NT2/D1 (cell line): ENCODE results near the gene BEGAIN.

Experiments
- DNase-seq: peaks from one replicate; pipeline ENCODE4 v3.0.0-alpha.2; 2011; ENCODE audit warnings: low read depth, low spot score
- H3K27me3 ChIP-seq: 2 replicates; pipeline ENCODE4 v1.6.0; 2011; ENCODE audit warnings: mild to moderate bottlenecking; ENCODE audit not compliant: insufficient read length, insufficient read depth
- H3K36me3 ChIP-seq: 2 replicates; pipeline ENCODE4 v1.6.1; 2011; ENCODE audit warnings: mild to moderate bottlenecking, low read length, mixed read lengths; ENCODE audit not compliant: insufficient read depth, insufficient read length
- H3K4me1 ChIP-seq: 2 replicates; pipeline ENCODE4 v1.5.1; 2011; ENCODE audit not compliant: insufficient read depth, insufficient read length
- H3K4me3 ChIP-seq: 2 replicates; pipeline ENCODE4 v1.5.1; 2011; ENCODE audit warnings: low read depth; ENCODE audit not compliant: insufficient read length
- H3K9ac ChIP-seq: 2 replicates; pipeline ENCODE4 v1.6.0; 2011; ENCODE audit warnings: low read depth; ENCODE audit not compliant: insufficient read length
- H3K9me3 ChIP-seq: 2 replicates; pipeline ENCODE4 v1.5.1; 2011; ENCODE audit warnings: mild to moderate bottlenecking, low read length; ENCODE audit not compliant: insufficient read depth
- SUZ12 ChIP-seq: IDR thresholded peaks from 2 replicates; pipeline ENCODE4 v1.6.1; 2011; ENCODE audit not compliant: insufficient read length, insufficient read depth; ENCODE audit errors: extremely low read depth
- YY1 ChIP-seq: IDR thresholded peaks from 2 replicates; pipeline ENCODE4 v1.6.1; 2011; ENCODE audit not compliant: insufficient read length, insufficient read depth
- ZNF274 ChIP-seq: IDR thresholded peaks from 2 replicates; pipeline ENCODE4 v1.6.1; 2011; ENCODE audit warnings: mild to moderate bottlenecking, low read depth, low read length

The BEGAIN gene

GRCh38 chr14:100532906-100533655 is 54.1 kb downstream of the BEGAIN start:
- Histone ChIP-seq H3K27me3 (no peaks in the 10 kb centered on the region), H3K9ac (no peak overlapping the region), H3K4me3 (no peak overlapping the region), H3K36me3 (no peaks in the 10 kb centered on the region), H3K4me1 (peaks cover 15% of the 10 kb centered on the region), H3K9me3 (no peaks in the 10 kb centered on the region)
- TF ChIP-seq ZNF274: no peak
- TF ChIP-seq YY1: no peak
- no peak for TF ChIP-seq SUZ12
- no peak for DNase-seq

- DNase-seq: no peak
- Histone ChIP-seq H3K9ac (no peak overlapping the region), H3K9me3 (no peaks in the 10 kb centered on the region), H3K36me3 (no peaks in the 10 kb centered on the region), H3K27me3 (no peaks in the 10 kb centered on the region), H3K4me3 (no peak overlapping the region), H3K4me1 (peaks cover 15% of the 10 kb centered on the region)
- TF ChIP-seq ZNF274 (no peak), SUZ12 (no peak), YY1 (no peak)
Observed at GRCh38 chr14:100532154-100532861, 54.9 kb downstream of the BEGAIN start.

GRCh38 chr14:100531152-100532121 is 55.8 kb downstream of the BEGAIN start:
- Histone ChIP-seq H3K9me3 (no peaks in the 10 kb centered on the region), H3K4me3 (no peak overlapping the region), H3K9ac (no peak overlapping the region), H3K4me1 (peaks cover 15% of the 10 kb centered on the region), H3K36me3 (peaks cover 7% of the 10 kb centered on the region), H3K27me3 (no peaks in the 10 kb centered on the region)
- no peak for TF ChIP-seq YY1
- TF ChIP-seq SUZ12: no peak
- TF ChIP-seq ZNF274: no peak
- no peak for DNase-seq

GRCh38 chr14:100530270-100531072 is 56.7 kb downstream of the BEGAIN start:
- Histone ChIP-seq H3K4me1 (peaks cover 15% of the 10 kb centered on the region), H3K4me3 (no peak overlapping the region), H3K27me3 (no peaks in the 10 kb centered on the region), H3K9ac (no peak overlapping the region), H3K36me3 (peaks cover 7% of the 10 kb centered on the region), H3K9me3 (no peaks in the 10 kb centered on the region)
- no peak for DNase-seq
- TF ChIP-seq YY1: no peak
- no peak for TF ChIP-seq ZNF274
- TF ChIP-seq SUZ12: no peak

DNA sequence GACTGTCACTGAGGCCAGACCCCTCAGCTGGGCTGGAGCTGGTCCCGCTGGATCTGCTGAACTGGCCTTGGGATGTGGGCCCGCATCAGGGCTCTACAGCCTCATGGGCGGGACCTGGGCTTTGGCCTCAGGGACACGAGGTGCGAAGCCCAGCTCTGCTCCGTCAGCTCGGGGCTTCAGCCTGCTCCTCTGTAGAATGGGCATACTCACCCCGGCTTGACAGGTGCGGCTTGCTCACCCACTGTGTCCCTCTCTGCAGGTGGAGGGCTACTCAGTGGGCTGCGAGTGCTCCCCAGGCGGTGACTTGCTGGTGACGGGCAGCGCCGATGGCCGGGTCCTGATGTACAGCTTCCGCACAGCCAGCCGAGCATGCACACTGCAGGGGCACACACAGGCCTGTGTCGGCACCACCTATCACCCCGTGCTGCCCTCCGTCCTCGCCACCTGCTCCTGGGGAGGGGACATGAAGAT is 57.6 kb downstream of the BEGAIN start:
- H3K27me3 ChIP-seq: no peaks in the 10 kb centered on the region
- no peak overlapping the region for H3K9ac ChIP-seq
- no peak for DNase-seq
- H3K36me3 ChIP-seq: peaks cover 7% of the 10 kb centered on the region
- TF ChIP-seq ZNF274: no peak
- H3K4me1 ChIP-seq: peaks cover 11% of the 10 kb centered on the region
- H3K9me3 ChIP-seq: no peaks in the 10 kb centered on the region
- H3K4me3 ChIP-seq: no peak overlapping the region

GRCh38 chr14:100528962-100529560 is 58.2 kb downstream of the BEGAIN start:
- no peak for DNase-seq
- H3K9me3 ChIP-seq: no peaks in the 10 kb centered on the region
- H3K9ac ChIP-seq: no peak overlapping the region
- H3K4me1 ChIP-seq: peaks cover 6% of the 10 kb centered on the region
- peaks cover 7% of the 10 kb centered on the region for H3K36me3 ChIP-seq
- H3K4me3 ChIP-seq: no peak overlapping the region
- no peaks in the 10 kb centered on the region for H3K27me3 ChIP-seq
- TF ChIP-seq ZNF274 (no peak), SUZ12 (no peak), YY1 (no peak)
